ENCODE data around the gene MCTS1.
A peak's percentile ranks its signal among the peaks of the same experiment; 100 is the strongest.
"Not testable (repeated sequence)": the region's sequence is repeated elsewhere in the genome, so short reads cannot be mapped to it uniquely, and the experiment has no call there.

The MCTS1 gene

DNA sequence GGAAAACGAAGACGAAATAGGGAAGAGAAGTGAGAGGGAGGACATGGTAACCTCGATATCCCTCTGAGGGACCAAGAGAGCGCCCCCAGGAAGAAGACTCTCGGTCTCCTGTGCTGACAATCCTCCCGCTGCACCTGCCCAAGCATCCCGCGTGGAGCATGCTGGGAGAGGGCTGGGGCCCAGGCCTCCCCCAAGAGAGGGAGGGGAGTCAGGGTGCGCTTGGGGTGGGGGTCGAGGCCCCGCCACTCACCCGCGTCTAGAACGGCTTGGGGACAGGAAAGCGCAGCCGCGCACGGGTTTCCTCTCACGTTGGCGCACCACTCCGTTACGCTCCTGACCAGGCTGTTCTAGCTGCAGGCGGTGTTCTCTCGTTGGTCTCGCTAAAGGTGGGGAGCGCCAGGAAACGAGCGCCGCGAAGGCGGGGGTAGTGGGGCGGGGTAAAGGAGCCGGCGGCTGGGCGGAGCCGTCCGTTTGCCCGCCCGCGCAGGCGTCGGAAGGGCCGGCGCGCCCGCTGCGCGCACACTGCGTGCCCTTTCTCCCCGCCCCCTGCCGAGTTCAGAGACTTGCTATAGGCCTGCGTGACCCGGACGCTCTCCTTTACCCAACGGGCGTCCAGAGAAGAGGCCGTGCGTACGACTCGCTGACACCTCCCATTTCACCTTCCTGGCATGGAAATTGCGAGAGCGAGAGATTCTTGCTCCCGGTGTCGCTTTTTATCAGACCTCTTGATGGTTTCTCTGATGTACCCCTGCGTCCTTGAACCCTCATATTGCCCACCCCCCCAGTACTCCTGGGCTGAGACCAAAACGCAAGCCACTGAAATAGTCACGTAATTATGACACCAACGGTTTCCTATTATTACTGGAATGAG is 26.0 kb downstream of the MCTS1 start, which contains the start of gene C1GALT1C1:
Gene C1GALT1C1, minus strand, starts transcription at position 388 of the 871 bp plus-strand sequence. CDS start 2,888 bp downstream, outside the sequence.
- peak; percentile 24 for DNase-seq

DNA sequence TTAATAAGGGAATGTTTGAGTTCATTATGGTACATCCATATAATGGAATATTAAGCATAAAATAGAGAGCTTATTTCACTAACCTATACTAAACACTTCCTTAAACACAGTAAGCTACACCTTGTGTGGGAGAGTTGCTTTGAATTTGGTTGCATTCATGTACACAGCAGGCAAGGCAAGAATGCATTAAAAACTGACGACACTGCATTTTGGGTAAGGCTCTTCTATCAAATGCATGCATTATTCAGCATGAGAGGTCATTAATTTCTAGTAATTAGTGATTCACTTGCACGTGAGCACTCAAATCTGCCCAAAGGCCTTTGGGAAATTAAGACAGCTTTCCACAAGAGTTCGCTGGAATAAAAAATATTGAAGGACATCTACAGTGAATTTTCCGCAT is 34.7 kb downstream of the MCTS1 start:
- no peak for DNase-seq

DNA sequence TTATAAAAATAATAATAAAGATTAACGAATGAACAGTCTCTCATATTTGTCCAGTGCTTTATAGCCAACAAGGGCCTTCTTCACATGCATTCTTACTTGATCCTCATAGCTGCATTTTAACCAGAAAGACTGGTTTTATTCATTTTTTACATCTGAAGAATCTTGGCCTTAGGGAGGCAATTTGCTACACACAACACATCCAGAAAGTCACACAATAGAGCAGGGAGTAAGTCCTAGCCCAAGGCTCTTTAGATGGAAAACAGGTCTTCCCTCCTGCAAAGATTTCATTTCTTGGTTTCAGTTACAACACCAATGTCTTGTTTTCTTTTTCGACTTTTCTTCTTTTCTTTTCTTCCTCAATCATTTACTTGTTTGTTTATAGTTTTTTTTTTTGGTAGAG is 39.0 kb downstream of the MCTS1 start:
- DNase-seq: no peak

DNA sequence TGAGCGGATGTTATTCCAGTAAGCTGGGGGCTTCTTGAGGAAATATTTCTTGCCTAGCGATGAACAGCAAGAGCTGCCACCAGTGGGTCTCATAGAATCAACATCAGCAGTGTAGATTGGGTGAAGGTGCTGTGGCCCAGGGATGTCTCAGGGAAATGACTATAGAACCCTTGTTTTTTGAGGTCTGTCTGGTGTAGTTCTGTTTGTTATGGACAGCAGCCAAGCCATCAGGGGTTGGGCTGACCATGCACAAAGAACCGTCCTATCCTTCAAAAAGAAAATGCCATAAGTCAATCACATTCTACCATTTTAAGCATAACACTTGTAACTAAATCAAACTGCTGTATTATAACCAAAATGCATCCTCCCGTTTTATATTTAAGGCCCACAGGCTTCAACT is 43.2 kb downstream of the MCTS1 start:
- no peak for DNase-seq

DNA sequence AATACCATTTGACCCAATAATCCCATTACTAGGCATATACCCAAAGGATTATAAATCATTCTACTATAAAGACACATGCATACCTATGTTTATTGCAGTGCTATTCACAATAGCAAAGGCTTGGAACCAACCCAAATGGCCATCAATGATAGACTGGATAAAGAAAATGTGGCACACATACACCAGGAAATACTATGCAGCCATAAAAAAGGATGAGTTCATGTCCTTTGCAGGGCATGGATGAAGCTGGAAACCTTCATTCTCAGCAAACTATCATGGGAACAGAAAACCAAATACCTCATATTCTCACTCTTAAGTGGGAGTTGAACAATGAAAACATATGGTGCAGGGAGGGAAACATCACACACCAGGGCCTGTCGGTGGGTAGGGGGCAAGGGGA is 48.4 kb downstream of the MCTS1 start:
- DNase-seq: not testable (repeated sequence)

DNA sequence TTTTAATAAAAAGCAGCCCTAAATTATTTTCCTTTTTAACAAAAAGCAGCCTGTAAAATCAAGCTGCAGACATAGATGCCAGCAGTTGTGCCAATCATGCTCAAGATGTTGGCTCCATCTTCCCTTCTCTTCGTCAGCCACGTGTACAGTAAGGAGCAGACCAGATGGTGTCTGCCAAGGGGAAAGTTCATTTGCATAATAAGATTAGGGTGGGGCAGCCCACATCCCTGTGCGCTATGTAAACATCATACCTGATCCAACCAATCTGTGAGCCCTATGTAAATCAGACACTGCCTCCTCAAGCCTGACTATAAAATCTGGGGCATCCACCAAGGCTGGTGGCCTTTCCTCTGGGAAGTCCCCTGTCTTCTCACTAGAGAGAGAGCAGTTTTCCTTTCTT is 49.1 kb downstream of the MCTS1 start:
- DNase-seq: no peak

DNA sequence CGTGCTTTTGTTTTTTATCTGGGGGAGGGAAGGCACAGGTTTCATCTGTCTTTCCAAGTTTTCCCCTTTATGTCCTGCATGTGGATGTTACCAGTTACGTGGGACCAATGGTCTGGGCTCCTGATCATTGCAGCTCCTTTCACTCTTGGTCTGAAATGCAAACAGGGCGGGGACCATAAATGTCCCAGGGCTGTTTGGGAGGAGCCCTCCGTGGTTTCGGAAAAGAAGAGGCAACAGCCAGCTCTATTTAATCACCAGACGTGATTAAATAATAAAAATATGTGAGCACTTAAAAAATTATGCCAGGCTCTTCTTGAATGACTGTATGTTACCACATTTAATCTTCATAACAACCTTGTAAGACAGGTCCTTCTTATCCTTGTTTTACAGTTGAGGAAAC is 56.7 kb downstream of the MCTS1 start:
- DNase-seq: no peak
